Stimulated activated naive CD8-positive, alpha-beta T cell treated with anti-CD3 and anti-CD28 coated beads, Interleukin-15, amount 100 ng/mL, for 72 hours (primary cell): Measurements from ENCODE around the gene PCGF3.
"Not testable (repeated sequence)": the region's sequence is repeated elsewhere in the genome, so short reads cannot be mapped to it uniquely, and the experiment has no call there.

Source experiments
- ATAC-seq: fragments of 150-1000 bp; cut with Tn5 transposase; 2 replicates; pipeline ENCODE4 v1.10.0; 2021; ENCODE audit warnings: mild to moderate bottlenecking, moderate library complexity
- DNase-seq, 2 donors: peaks; one replicate each; pipeline ENCODE4 v3.0.0; 2021 to 2022
- H3K27ac Mint-ChIP-seq, 2 donors: one replicate each; pipeline ENCODE4 v1.8.0; 2022; ENCODE audit warnings: mild to moderate bottlenecking in 2 of 2, mixed read lengths in 2 of 2, moderate library complexity in 2 of 2
- H3K27me3 Mint-ChIP-seq: one replicate; pipeline ENCODE4 v1.8.0; 2022; ENCODE audit warnings: mixed read lengths
- H3K4me1 Mint-ChIP-seq: one replicate; pipeline ENCODE4 v1.8.0; 2022; ENCODE audit warnings: mild to moderate bottlenecking, mixed read lengths
- H3K4me3 Mint-ChIP-seq, 2 donors: one replicate each; pipeline ENCODE4 v1.8.0; 2022; ENCODE audit warnings: mild to moderate bottlenecking in 2 of 2, mixed read lengths in 2 of 2, moderate library complexity in 1 of 2
- H3K9me3 Mint-ChIP-seq, 2 donors: one replicate each; pipeline ENCODE4 v1.8.0; 2022; ENCODE audit warnings: mixed read lengths in 2 of 2

PCGF3 gene

GRCh38 chr4:686413-687040, 19.1 kb upstream of the PCGF3 start:
- H3K27ac Mint-ChIP-seq: no peak overlapping the region
- no peak for ATAC-seq
- H3K4me3 Mint-ChIP-seq: no peak overlapping the region
- H3K27me3 Mint-ChIP-seq: peaks cover 41% of the 10 kb centered on the region
- no peak for DNase-seq
- H3K4me1 Mint-ChIP-seq: peaks cover 20% of the 10 kb centered on the region
- no peaks in the 10 kb centered on the region for H3K9me3 Mint-ChIP-seq

- no peak for DNase-seq
- H3K4me3 Mint-ChIP-seq: no peak overlapping the region
- peaks cover 41% of the 10 kb centered on the region for H3K27me3 Mint-ChIP-seq
- peaks cover 20% of the 10 kb centered on the region for H3K4me1 Mint-ChIP-seq
- H3K9me3 Mint-ChIP-seq: no peaks in the 10 kb centered on the region
- no peak for ATAC-seq
- peak overlapping the region in 1 of 2 donors; percentile 14 for H3K27ac Mint-ChIP-seq
Measured at GRCh38 chr4:687048-687970, 18.3 kb upstream of the PCGF3 start.

GRCh38 chr4:687971-688853, 17.4 kb upstream of the PCGF3 start:
- ATAC-seq (peak; percentile 19), DNase-seq (no peak)
- H3K27ac Mint-ChIP-seq: peak overlapping the region in 1 of 2 donors; percentile 29
- H3K9me3 Mint-ChIP-seq: no peaks in the 10 kb centered on the region
- peak overlapping the region; percentile 32 to 61 for H3K4me3 Mint-ChIP-seq
- peaks cover 13% of the 10 kb centered on the region for H3K4me1 Mint-ChIP-seq
- peaks cover 40% of the 10 kb centered on the region for H3K27me3 Mint-ChIP-seq

- DNase-seq (no peak), ATAC-seq (peak; percentile 37)
- peaks cover 4% of the 10 kb centered on the region for H3K4me1 Mint-ChIP-seq
- H3K4me3 Mint-ChIP-seq: peak within 1 kb of the TSS; percentile 32 to 61
- H3K27me3 Mint-ChIP-seq: peaks cover 48% of the 10 kb centered on the region
- no peaks in the 10 kb centered on the region for H3K9me3 Mint-ChIP-seq
- H3K27ac Mint-ChIP-seq: peak within 1 kb of the TSS; percentile 29 to 34
Measured at GRCh38 chr4:688854-689681, 16.6 kb upstream of the PCGF3 start, which contains the start of gene SLC49A3. SLC49A3 (minus strand) TSS chr4:689151; CDS start chr4:689127, 24 bp downstream.

- H3K4me3 Mint-ChIP-seq: no peak overlapping the region
Measured at GRCh38 chr4:689723-690122, 15.9 kb upstream of the PCGF3 start.

GRCh38 chr4:692771-693554, 12.7 kb upstream of the PCGF3 start:
- DNase-seq: no peak
- H3K4me3 Mint-ChIP-seq: no peak overlapping the region
- H3K4me1 Mint-ChIP-seq: peaks cover 4% of the 10 kb centered on the region
- no peak for ATAC-seq
- no peaks in the 10 kb centered on the region for H3K9me3 Mint-ChIP-seq
- peaks cover 42% of the 10 kb centered on the region for H3K27me3 Mint-ChIP-seq
- no peak overlapping the region for H3K27ac Mint-ChIP-seq

More at GRCh38 chr4:689723-690122, 15.9 kb upstream of the PCGF3 start:
- Mint-ChIP-seq H3K27me3 (peaks cover 48% of the 10 kb centered on the region), H3K4me1 (peaks cover 4% of the 10 kb centered on the region), H3K9me3 (no peaks in the 10 kb centered on the region), H3K27ac (peak overlapping the region in 1 of 2 donors; percentile 34)
- no peak for ATAC-seq
- DNase-seq: no peak

- not testable (repeated sequence) for H3K27ac Mint-ChIP-seq, H3K4me1 Mint-ChIP-seq, DNase-seq, H3K9me3 Mint-ChIP-seq, H3K4me3 Mint-ChIP-seq, ATAC-seq
- peaks cover 36% of the 10 kb centered on the region for H3K27me3 Mint-ChIP-seq
Measured at GRCh38 chr4:694341-694940, 11.2 kb upstream of the PCGF3 start.

GRCh38 chr4:699816-700580, 5.6 kb upstream of the PCGF3 start:
- DNase-seq (no peak), ATAC-seq (no peak)
- Mint-ChIP-seq H3K4me1 (peaks cover 31% of the 10 kb centered on the region), H3K27me3 (peaks cover 9% of the 10 kb centered on the region), H3K27ac (no peak overlapping the region), H3K4me3 (no peak overlapping the region), H3K9me3 (no peaks in the 10 kb centered on the region)

GRCh38 chr4:700587-701264, 4.9 kb upstream of the PCGF3 start:
- H3K27me3 Mint-ChIP-seq: peaks cover 1% of the 10 kb centered on the region
- DNase-seq (no peak), ATAC-seq (no peak)
- no peak overlapping the region for H3K4me3 Mint-ChIP-seq
- no peaks in the 10 kb centered on the region for H3K9me3 Mint-ChIP-seq
- no peak overlapping the region for H3K27ac Mint-ChIP-seq
- H3K4me1 Mint-ChIP-seq: peaks cover 37% of the 10 kb centered on the region

GRCh38 chr4:702618-703048, 3.0 kb upstream of the PCGF3 start:
- DNase-seq (no peak), ATAC-seq (no peak)
- H3K4me3 Mint-ChIP-seq: no peak overlapping the region
- H3K27ac Mint-ChIP-seq: no peak overlapping the region
- H3K9me3 Mint-ChIP-seq: no peaks in the 10 kb centered on the region
- H3K27me3 Mint-ChIP-seq: no peaks in the 10 kb centered on the region
- H3K4me1 Mint-ChIP-seq: peaks cover 43% of the 10 kb centered on the region

GRCh38 chr4:703336-704197, 2.1 kb upstream of the PCGF3 start:
- DNase-seq: no peak
- ATAC-seq: no peak
- Mint-ChIP-seq H3K4me1 (peaks cover 47% of the 10 kb centered on the region), H3K9me3 (no peaks in the 10 kb centered on the region), H3K27me3 (no peaks in the 10 kb centered on the region), H3K27ac (no peak overlapping the region), H3K4me3 (no peak overlapping the region)
